HG03064 (cell line): Measurements from ENCODE around the gene PBX2.

Source experiments
- ATAC-seq: cut with Tn5 transposase; IDR thresholded peaks from one replicate; pipeline ENCODE4 v1.9.1; 2021; ENCODE audit warnings: low read depth; ENCODE audit not compliant: unreplicated experiment

Gene PBX2

GRCh38 chr6:32175322-32175710 lies 14.7 kb downstream of the PBX2 start:
- no peak for ATAC-seq

- ATAC-seq = no peak
Observed at GRCh38 chr6:32174416-32174815, 15.6 kb downstream of the PBX2 start.

GRCh38 chr6:32173051-32173727 lies 16.8 kb downstream of the PBX2 start:
- ATAC-seq = no peak

GRCh38 chr6:32171234-32171633 lies 18.8 kb downstream of the PBX2 start:
- ATAC-seq = no peak

DNA sequence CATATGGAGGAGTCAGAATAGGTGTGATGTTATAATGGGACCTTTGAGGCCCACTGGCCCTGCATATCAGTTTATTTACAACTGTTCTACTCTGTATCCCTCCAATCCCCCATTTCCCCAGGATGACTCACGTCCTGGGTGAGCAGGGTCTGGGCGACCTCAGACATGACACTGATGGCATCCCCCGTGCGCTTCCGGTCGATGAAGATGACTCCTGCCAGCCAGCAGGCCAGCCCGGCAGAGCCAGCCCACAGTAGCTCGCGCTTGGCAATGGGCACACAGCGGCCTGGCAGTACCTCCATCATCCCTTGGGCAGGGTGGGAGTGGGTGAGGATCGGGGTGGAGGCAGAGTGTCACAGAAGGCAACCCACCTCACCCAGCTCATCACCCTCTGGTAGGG lies 19.7 kb downstream of the PBX2 start:
- ATAC-seq = no peak

DNA sequence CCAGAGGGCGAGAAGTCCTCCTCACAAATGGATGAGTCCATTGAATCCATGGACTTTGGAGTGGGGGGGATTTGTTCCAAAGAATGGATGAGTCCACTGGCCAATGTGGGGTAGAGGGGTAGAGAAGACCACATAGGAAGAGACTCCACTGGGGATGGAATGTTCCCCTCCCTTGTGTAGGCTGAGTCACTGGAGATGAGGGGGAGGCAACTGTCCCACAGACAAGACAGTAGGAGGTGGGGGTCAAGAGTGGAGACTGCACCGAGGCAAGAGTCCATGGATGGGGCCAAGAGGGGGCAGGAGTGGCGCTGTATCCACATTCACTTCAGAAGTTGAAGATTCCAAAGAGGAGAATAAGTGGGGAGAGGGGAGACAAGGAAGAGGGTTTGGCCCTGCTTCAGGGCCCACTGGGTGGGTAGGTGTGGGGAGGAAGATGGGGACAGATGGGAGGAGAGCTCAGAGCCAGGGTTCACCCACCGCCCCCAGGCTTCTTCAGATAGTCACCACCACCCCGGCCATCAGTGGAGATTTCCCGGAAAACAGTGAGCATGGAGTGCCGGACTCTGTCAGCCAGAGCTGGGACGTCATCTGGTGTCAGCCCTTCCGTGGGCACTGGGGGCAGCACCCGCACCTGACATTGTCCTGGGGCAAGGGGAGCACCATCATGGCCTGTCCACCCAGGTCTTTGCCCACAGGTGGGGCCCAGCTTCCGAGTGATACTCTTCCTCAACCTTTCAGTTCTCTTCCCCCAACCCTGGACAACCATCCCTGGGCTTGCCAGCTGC lies 21.0 kb downstream of the PBX2 start:
- no peak for ATAC-seq

DNA sequence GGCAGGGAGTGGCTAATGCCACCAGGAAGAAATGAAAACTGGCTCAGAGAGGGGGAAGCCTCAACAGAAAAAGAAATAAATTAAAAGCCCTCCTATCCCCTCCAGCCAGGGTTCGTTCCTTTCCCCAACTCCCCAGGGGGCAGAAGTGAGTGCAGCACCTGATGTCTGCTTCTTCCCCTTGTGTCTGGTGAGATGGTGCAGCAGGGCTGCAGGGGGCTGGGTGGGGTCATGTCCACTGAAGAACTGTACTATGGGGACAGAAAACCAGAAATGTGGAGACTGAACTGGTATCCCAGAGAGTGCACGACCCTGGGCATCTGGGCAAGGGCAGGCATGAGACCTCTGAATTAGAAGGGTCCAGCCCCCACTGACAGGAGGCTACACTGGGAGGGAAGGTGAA lies 21.7 kb downstream of the PBX2 start:
- no peak for ATAC-seq

DNA sequence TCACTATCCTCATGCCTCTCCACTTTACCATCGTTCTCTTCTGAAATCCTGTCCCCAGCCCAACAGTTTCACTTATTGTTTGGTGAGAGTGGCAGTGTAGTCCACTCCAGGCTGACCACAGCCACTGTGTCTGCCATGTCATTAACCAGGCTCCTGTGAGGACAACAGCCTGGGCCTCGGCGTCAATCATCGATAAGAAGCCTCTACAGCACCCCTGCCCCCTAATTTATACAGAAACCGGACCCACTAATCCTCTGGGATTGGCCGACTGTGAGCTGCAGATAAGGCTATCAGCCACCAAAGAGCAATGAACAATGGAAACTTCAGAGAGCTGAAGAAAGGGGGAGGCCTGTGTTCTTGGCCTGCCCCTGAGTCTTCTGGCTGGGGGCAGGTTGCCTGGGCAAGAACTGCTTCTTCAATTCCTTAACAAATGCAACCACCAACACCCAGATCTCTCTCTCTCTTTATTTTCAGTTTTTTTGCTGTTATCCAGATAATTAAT lies 22.2 kb downstream of the PBX2 start:
- no peak for ATAC-seq

- ATAC-seq = no peak
Observed at GRCh38 chr6:32167154-32167760, 22.7 kb downstream of the PBX2 start.

- no peak for ATAC-seq
Observed at GRCh38 chr6:32166411-32167061, 23.5 kb downstream of the PBX2 start.

DNA sequence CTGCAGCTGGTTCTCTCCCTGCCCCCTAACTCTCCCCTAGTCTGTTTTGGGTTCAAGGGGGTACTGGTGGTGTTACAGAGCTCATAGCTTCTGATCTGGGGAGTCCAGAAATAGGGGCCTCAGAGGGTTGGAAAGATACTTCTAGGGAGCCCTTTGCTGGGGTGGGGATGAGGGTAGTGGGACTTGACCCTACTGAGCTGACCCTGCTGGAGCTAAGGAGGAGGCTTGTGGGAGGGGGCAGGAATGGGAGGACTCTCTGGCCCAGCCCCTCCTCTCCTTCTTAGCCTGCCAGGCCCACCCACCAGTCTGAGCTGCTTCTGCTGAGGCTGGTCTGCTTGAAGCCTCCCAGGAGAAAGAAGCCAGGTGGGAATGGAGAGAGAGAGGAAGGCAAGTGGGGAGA lies 25.7 kb downstream of the PBX2 start, which contains the start of gene EGFL8:
Gene EGFL8 (plus strand): TSS at position 301 of the 400 bp plus-strand sequence. CDS start 1,571 bp downstream, outside the sequence.
- no peak for ATAC-seq

DNA sequence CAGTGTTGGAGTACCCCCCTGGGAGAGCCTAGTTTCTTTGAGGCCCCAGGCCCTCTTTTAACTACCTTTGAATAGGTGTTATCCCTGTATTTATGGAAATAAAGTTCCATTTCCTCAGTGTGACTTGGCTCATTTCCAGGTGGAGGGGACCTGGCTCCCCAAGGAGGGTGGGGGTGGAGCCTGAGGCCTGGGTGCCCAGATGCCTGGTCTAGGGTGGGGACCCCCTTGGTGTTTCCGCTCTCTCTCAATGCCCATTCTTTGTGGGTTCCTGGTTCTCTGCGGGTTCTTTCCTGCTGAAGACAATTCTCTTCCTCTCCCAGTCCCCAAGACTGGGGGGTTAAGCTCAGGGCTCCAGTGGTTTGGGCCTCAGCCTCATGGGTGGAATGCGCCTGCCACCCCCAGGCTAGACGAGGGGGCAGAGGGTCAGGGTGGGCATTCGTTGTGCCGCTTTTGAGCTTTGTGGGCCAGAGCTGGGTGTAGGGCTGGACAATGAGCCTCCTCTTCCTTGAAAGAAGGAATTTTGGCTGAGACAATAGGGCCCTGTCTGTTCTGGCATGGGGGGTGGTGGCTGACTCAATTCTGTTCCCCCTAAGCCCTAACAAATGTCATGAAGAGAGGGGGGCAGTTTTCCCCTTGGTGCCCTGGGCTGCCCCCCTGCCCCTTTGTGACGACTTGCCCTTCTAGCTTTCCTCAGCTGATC lies 26.3 kb downstream of the PBX2 start:
- ATAC-seq = no peak

DNA sequence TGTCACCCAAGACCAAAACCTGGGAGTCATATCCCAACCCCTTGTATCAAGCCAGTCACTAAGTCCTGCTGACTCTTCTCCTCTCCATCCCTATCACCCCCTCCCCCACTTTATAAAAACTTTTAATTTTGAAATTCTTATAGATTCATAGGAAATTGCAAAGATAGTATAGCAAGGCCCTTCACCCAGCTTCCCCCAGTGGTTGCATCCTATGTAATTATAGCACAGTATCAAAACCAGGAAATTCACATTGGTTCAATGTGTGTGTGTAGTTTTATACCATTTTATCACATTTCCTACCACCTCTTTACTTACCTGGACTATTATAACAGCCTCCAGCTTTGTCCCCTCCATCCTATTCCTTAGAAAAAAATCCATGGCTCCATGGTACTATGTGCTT lies 31.9 kb downstream of the PBX2 start:
- ATAC-seq = no peak

GRCh38 chr6:32156891-32157290 lies 33.1 kb downstream of the PBX2 start:
- no peak for ATAC-seq

DNA sequence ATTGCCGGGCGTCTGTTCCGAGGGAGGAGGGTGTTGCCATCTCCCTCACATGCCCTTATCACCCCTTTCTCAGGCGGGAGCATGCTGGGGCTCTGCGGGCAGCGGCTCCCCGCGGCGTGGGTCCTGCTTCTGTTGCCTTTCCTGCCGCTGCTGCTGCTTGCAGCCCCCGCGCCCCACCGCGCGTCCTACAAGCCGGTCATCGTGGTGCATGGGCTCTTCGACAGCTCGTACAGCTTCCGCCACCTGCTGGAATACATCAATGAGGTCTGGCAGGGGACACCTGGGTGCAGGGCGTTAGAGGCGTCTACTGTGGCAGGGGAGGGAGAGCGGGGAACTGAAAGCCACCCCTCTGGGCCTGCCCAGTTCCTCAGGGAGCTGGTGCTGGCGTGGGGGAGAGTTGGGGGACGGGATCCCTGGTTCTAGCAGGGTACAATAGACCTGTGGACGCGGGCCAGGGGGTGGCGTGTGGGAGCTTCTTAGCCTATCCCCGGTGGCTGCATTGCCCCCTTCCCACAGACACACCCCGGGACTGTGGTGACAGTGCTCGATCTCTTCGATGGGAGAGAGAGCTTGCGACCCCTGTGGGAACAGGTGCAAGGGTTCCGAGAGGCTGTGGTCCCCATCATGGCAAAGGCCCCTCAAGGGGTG lies 35.4 kb downstream of the PBX2 start:
- ATAC-seq = no peak

- no peak for ATAC-seq
Observed at GRCh38 chr6:32153564-32154513, 36.2 kb downstream of the PBX2 start, which contains the start of gene PPT2. PPT2 (plus strand) TSS chr6:32154141; CDS start chr6:32154595, 454 bp downstream.

- ATAC-seq = no peak
Observed at GRCh38 chr6:32152769-32153563, 37.0 kb downstream of the PBX2 start.
